ENCODE measurements around the gene EHF.

GRCh38 chr11:34595391-34595790 lies 25.5 kb upstream of the EHF start:
- TF ChIP-seq CTCF (IDR thresholded peaks at IDR 0.05): no peak
- TF ChIP-seq POLR2AphosphoS5 (IDR thresholded peaks at IDR 0.05; ENCODE audit: low read depth, low read length): no peak
